GM20000 (cell line): ENCODE data around the gene DPCD.
A peak's percentile ranks its signal among the peaks of the same experiment; 100 is the strongest.

Source experiments
- DNase-seq: peaks from one replicate; pipeline ENCODE4 v3.0.0; 2012; ENCODE audit warnings: low spot score
- CTCF ChIP-seq: IDR thresholded peaks from 2 replicates; pipeline ENCODE4 v1.5.1; 2012; ENCODE audit warnings: mild to moderate bottlenecking, control low read depth; ENCODE audit errors: extremely low read depth, missing control alignments

The DPCD gene

GRCh38 chr10:101597091-101597900, 9.2 kb downstream of the DPCD start:
- no peak for TF ChIP-seq CTCF

GRCh38 chr10:101601541-101601940, 13.4 kb downstream of the DPCD start:
- DNase-seq: no peak
- TF ChIP-seq CTCF: no peak

More at GRCh38 chr10:101597091-101597900, 9.2 kb downstream of the DPCD start:
- no peak for DNase-seq

GRCh38 chr10:101602761-101603398, 14.8 kb downstream of the DPCD start:
- DNase-seq: peak; percentile 83
- peak; percentile 94 for TF ChIP-seq CTCF

GRCh38 chr10:101607124-101607523, 19.0 kb downstream of the DPCD start:
- TF ChIP-seq CTCF: no peak
- no peak for DNase-seq

GRCh38 chr10:101609481-101609880, 21.4 kb downstream of the DPCD start:
- TF ChIP-seq CTCF: no peak
- DNase-seq: no peak

- no peak for DNase-seq
Observed at GRCh38 chr10:101611096-101611905, 23.2 kb downstream of the DPCD start.

More at GRCh38 chr10:101611096-101611905, 23.2 kb downstream of the DPCD start:
- no peak for TF ChIP-seq CTCF
